Measurements from ENCODE around the gene OR4A15.

The OR4A15 gene

DNA sequence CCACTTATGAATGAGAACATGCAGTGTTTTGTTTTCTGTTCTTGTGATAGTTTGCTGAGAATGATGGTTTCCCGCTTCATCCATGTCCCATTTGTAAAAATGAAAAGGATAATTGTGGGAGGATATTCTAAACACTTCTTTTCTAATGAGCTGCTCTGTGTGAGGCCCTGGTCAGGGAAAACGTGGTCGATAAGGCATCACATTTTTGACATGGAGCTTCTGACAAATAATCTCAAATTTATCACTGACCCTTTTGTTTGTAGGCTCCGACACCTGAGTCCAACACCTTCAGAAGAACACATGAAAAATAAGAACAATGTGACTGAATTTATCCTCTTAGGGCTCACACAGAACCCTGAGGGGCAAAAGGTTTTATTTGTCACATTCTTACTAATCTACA is at the start of gene OR4A15:
Gene OR4A15 (plus strand): TSS at position 301 of the 400 bp plus-strand sequence. CDS start 0 bp downstream, at position 301.
- DNase-seq (ENCODE audit: low read depth in 3 of 3), result no peak

DNA sequence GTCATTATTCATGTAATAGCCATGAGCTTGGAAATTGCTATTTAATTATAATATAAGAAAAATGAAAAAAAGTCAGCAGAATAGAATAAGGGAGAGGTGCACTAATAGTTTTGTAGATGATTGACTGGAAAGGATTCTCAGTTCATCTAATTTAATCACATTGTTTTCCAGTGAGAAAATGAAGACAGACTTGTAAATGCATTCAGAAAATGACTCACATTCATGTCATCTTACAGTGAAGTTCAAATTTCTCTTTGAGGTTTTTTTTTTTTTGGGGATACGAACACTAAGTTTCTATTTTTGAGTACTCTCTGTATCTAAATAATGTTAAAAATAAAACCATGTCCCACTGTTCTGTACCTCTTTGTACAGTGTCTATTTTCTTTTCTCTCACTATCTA is 43.3 kb upstream of the OR4A15 start:
- DNase-seq (ENCODE audit: low read depth in 3 of 3), result no peak

DNA sequence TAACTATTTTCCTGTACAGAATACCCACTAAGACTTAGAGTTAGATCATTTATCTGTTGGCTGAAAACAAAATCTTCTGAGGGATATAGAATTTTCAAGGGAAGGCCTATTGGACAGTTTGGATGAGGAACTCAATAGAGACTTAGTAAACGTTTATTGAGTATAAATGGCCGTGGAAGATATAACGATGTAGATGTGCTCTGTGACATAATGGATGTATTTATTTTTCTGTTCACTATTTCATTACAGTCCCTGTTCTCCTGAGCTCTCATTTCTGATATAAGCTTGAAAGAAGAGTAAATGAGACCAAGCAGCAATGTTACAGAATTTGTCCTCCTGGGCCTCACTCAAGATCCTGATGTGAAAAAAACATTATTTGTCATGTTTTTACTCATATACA is 24.9 kb upstream of the OR4A15 start, which contains the start of gene OR4A16:
Gene OR4A16 (plus strand): TSS at position 301 of the 400 bp plus-strand sequence. CDS start 0 bp downstream, at position 301.
- DNase-seq (ENCODE audit: low read depth in 3 of 3), result no peak

DNA sequence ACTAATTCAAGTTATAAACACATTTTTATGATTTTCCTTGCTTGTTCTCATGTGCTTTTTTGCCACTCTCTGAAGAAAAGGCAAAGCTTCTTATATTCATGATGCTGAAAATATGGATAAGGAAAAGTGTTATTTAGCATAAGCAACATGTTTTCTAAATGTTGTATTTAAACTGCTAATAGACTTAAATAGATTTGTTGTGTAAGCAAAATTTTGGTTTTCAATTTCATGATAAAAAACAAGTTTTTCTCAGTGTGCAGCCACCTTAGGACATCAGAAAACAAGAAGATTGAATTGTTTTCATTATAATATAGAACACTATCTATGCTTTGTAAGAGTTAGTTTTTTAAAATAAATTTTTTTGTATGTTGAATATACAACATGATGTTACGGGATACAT is 22.5 kb upstream of the OR4A15 start:
- no peak for DNase-seq (ENCODE audit: low read depth in 3 of 3)

DNA sequence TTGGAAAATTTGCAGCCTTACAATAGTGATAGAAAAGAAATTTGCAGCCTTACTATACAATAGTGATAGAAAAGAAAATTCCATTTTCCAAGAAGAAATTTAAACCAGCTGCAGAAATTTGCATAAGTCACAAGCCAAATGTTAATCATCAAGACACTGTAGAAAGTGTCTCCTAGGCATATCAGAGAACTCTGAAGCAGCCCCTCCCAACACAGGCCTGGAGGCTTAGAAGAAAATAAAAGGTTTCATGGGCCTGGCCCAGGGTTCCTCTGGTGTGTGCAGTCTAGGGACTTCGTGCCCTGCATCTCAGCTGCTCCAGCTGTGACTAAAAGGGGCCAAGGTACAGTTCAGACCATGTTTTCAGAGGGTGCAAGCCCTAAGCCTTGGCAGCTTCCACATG is 18.7 kb upstream of the OR4A15 start:
- no peak for DNase-seq (ENCODE audit: low read depth in 3 of 3)

DNA sequence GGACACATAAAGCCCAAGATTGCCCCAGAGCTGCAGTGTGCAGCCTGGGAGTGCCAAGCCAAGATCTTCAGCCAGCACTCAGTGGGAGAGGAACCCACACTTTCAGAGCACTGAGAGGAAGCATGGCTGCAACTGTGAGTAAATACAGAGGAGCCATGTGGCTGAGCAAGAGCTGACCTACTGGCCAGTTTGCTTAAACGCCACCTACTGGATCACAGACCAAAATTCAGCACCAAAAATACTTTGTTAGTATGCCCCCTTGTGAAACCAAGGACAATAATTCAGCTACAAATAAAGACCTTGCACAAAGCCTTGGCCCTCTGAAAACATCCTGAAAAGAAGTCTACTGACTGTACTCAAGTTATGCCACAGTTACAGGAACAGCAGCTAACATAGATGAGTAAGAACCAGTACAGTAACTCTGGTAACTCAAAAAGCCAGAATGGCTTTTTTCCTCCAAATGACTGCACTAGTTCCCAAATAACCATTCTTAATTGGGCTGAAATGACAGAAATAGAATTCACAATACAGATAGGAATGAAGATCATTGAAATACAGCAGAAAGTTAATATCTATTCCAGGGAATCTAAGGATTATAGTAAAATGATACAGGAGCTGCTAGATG is 10.1 kb upstream of the OR4A15 start:
- DNase-seq (ENCODE audit: low read depth in 3 of 3), result no peak

DNA sequence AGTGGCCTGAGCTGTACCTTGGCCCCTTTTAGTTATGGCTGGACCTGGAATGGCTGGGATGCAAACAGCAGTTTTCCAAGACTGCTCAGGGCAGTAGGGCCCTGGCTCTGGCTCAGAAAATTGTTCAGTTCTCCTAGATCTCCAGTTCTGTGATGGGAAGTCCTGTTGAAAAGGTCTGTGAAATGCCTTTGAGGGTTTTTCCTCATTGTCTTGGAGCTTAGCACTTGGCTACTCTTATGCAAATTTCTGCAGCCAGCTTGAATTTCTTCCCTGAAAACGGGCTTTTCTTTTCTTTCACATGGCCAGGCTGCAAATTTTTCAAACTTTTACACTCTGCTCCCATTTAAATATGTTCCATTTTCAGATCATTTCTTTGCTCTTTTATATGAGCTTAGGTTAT is 33.2 kb downstream of the OR4A15 start:
- DNase-seq (ENCODE audit: low read depth in 3 of 3), result no peak
